Activated T-helper 9 cell treated with anti-CD3 and anti-CD28 coated beads, Interleukin-2, amount 50 U/mL, for 16 hours (primary cell): ENCODE data around the gene MEN1.

Experiments
- DNase-seq: peaks from one replicate; pipeline ENCODE4 v3.0.0-alpha.2; 2020; ENCODE audit warnings: low read depth

Gene MEN1

DNA sequence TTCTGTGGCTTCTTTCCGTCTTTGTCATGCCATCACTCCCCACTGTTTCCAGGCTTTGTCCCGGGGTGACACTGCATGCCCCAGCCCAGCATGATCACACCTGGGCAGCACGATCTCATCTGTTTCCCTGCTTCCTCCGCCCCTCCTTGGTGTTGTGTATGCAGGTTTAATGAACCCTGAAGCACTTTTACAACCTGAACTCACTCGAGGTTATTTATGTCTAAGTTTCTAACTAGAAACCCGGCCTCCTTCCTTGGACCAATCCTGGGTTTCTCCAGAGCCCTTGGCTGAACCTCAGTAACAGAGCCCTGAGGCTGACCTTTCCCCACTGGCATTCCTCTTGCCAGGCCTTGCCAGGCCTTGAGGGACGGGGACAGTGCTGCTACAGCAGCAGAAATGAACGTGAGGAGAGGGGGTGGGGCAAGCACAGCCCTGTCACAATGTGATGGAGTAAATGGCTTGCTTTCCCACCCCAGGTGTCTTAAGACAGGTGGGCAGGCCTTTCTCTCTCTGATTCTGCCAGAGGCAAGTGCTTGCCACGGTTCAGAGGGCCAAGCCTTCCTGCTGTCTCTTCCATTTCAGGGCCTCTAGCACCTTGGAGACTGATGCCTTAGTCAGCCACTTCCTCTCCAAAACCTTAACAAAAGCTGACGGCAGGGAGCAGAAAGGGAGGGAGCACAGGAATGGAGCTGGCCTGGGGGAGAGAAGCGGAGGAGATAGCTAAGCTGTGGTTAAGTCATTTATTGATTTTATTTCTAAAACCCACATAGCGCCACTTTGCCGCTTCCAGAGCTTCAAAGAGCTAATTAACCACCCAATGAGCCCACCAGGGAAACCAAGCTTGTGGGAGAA lies 47.5 kb downstream of the MEN1 start:
- DNase-seq = no peak

DNA sequence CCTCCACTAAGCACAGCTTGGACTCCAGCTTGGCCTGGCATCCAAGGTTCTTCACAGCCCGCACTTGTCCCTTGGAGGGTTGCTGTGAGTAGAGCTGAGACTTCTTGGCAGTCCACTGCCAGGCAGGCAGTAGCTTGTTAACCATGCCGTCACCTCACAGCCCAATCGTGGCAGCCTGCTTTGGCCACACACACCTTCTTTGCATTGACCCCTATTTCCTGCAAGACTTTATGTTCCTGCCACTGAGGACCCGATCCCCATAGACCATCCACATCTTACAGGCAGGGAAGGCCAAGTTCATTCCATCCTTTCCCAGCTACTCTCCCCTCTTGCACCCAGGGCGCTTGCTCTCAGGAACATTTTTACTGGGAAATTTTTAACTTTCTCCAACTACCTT lies 48.1 kb downstream of the MEN1 start:
- DNase-seq = no peak

DNA sequence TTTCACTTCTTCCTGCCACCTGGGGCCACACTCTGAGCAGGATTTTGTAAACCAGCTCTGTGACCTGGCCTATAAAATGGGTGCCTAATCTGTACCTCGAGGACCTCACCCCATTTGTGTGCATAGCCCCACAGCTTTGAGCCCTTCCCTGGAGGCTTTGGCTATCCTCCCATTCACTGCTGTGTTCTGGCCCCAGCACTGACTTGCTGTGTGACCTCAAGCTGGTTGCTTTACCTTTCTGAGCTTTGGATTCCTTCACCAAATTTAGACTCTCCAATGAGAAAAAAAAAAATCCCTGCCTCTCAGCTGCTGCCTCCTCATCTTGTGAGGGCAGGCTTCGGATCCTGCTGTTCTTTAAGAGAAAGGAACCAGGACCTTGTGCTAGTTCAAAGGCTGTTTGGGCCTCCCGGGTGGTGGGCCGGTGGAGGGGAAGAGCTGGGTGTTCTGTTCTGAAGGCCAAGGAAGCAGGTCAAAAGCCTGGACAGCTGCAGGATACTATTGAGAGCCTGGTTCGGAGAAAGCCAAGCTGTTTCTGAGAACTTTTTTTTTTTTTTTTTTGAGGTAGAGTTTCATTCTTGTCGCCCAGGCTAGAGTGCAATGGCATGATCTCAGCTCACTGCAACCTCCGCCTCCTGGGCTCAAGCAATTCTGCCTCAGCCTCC lies 49.5 kb downstream of the MEN1 start:
- no peak for DNase-seq

DNA sequence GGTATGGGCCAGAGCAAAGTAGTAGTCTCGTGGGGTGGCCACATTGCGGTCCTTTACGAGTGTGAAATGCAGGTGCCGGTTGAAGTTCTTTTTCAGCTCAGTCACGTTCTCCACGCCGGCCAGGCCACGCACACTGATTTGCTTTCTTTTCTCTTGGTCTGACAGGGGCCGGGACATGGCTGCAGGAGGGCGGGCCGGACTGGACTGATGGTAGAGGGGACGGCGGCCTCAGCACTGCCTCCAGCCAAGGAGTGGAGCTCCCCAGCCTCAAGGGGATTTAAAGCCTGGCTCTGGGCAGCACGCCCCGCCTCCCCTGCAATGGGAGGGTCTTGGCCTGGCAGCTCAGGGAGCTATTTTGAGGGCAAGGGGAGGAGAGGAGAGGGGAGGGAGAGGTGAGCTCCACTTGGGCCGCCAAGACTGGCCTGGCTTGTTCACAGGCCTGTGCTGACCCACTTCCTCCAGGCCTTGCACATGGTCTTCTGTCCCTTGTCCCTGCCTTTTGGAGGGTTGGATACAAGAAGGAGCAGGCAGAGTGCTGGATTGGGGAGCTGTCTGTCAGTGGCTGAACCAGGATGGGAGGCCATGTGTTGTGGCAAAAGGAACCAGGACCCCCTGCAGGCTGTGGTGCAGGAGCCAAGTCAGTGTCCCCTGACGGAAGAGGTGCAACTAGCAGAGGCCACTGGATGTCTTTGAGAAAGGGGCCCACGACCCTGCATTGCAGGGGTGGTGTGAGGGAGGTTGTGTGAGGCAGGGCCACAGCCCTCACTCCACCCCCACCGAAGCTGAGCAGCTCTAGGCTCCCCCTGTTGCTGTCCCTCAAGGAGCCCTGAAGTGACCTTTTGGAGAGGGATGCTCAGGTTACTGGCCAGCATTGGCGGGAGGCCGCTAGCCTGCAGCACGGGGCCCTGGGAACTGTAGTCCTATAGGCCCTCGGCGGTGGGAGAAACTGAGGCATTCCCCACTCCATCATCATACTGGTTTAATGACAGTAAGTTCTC lies 50.3 kb downstream of the MEN1 start, which contains the start of gene PYGM:
Gene PYGM (minus strand): TSS at position 253 of the 998 bp plus-strand sequence. CDS start 76 bp downstream, at position 177.
- no peak for DNase-seq

DNA sequence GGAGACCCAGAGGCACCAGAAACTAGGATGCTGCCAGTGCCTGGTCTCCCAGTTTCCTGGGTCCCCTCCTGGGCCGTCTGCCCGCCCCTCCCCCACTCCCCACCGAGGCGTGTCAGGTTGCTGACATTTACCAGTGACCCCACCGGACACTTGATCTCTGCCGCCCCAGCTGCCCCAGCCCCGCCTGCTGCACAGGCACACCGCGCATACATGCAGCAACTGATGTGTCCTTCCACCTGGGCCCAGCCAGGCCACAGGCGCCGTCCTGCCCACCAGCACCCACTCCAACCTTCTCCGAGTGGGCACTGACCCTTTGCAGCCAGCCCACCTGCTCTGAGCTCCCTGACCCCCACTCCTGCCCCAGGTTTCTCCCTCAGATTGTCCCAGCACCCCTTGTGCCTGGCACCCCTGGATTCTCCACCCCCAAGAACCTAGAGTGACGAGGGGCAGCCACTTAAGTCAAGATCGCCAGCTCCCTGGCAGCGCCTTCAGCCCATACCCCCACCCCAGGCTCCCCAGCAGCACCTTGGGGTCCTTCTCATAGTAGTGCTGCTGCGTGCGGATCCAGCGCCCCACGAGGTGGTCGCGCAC lies 51.1 kb downstream of the MEN1 start:
- DNase-seq = no peak

DNA sequence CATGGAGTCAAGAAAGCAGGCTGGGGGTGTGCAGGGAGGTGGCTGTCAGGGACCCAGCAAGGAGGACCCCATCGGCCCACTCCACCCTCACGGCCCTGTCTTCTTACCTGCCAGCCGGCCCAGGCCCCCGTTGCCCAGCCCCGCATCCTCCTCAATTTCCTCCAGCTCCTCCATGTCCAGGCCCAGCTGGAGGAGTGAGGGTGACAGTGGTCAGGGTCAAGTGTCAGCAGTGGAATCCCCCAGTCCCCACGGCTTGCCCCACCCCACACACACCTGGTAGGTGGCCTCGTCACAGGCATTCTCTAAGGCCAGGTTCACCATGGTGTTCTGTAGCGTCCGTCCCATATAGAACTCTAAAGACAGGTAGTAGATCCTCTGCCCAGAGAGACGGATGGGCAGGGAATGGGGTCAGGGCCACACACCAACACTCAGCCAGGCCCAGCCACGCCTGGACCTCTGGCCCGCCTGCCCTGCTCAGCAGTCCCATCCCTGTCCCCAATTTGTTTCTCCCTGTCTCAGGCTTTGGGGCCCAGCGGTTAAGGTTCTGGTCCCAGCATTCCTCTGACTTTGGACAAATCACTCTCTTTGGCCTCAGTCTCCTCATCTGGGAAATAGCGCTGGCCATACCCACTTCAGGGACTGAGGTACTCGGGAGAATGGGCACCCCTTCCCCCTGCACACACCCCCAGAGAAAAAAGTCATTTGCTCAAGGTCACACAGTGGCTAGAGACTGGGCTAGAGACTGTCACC lies 51.8 kb downstream of the MEN1 start:
- no peak for DNase-seq

DNA sequence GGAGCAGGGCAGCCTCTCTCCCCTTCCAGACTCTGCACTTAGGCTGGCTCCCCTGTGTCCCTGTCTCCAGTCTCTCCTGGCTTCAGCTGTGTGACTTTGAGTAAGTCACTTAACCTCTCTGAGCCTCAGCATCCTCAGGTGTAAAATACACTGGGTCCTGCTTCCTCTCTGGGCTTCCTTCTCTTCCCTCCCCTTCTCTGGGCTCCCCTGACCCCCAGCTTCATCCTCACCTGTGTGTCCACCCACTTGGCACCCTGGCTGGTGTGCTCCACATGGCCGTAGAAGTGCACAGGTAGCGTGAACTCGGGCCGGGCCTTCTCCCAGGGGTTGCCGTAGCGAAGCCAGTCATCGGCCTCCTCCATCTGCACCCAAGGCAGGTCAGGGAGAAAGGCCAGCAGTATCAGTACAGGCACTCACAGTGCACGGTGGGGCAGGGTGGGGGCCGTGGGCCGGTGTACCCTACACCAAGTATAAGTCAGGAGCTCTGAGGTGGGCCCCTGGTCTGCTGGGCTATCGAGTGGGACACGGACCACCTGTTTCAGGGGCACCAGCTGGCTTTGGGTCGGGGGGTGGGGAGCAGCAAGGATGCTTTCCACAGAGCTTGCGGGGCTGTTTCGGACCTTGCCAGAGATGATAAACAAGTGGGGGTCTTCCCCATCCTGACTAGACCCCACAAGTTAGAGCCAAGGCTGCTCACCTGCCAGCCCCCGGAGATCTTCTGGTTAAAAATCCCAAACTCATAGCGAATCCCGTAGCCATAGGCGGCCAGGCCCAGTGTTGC lies 52.6 kb downstream of the MEN1 start:
- DNase-seq = no peak

DNA sequence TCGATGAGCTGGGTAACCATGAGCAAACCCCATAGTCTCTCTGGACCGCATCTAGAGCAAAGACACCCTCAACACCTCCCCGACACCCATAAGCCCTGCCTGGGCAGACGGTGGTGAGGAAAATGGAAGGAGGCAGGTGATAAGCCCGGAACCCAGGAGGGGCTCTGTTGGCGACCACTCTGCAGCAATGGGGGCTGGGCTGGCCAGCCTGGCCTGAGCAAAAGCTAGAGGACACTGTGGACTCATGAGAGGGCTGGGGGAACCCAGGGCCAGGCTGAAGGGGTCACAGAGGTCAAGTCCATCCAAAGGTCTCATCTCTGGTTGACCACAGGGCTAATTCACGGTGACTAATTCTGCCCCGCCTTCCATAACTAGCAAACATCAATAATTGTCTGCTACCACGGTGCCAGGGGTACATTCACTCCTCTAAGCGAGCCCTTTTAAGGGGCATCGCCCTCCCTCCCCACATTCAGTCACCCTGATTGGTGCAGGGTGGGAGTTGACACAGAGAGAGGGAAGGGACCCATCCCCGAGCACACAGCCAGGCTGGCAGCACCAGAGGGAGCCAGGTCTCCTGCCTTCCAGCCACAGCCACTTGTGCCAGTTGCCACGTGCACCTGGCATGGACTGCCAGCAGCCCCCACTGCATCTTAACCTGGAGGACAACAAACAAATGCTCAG lies 54.5 kb downstream of the MEN1 start:
- DNase-seq = no peak

DNA sequence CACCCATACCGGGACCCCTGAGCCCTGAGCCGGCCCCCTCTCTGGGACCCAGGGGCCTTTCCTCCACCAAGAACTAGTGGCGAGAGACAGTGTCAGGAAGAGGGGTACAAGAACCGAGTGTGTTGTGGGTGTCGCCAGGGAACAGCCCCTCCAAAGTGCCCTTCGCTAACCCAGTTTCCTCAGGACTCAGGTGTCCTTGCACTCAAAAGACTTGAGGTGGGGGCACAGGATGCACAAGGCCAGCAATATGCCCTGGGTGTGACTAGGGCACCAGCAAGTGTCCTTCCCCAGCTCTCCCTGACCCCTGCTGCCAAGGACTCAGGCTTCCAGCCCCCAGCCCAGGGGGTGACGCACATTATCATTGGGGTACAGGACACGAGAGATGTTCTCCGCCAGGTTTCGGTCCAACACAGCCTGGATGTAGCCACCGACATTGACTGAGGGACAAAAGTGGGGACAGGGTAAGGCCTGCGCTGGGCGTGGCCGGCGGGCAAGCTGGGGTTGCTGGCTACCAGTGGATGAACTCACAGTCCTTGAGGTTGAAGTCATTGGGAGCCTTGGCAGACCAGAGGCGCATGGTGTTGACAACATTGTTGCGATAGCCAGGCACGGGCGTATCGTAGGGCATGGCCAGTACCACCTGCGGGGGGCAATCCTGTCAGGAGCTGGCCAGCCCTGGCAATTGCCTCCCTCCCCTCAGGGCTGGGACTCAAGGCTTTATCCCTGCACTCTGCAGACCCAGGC lies 55.3 kb downstream of the MEN1 start:
- DNase-seq = no peak

DNA sequence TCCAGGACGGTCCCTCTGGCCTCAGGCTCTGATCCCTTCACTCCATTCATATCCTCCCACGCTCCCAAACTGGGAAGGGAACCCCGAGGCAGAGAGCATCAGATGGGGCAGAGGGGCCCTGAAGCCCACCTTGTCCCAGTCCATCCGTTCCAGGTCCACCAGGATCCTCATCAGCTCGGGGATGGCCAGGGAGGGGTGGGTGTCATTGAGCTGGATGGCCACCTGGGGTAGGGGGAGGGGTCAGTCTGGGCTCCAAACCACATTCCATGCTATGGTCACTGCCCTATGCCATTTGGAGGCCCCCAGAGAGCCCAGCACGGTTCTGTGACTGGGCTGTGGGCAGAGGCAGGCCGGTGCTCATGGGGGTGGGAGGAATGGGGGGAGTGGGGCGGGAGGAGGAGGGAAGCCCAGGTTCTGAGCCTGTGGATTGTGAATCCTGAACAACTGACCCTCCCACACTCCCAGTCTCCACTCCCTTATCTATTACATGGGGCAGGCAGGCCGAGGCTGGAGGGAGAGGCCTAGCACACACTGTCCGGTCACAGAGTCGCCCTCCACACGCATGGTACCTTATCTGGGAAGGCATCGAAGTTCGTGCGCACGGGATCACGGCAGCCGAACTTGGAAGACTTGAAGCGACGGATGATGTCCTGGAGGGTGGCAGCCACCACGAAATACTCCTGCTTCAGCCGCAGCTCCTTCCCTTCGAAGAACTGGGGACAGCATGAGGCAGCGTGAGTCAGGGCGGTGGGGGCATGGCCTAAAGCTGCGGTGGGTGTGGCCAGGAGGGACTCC lies 56.0 kb downstream of the MEN1 start:
- DNase-seq = no peak
